Astrocyte (in vitro differentiated cells and primary cell): ENCODE measurements around the gene PXDC1. TPM values are rescaled to one million over a fixed set of nuclear protein-coding genes. Genes with fewer than 3 reads are reported as not detected.

Experiments
- DNase-seq: peaks from one replicate; pipeline ENCODE4 v3.0.0-alpha.2; 2010; ENCODE audit warnings: low read depth
- FAIRE-seq: peaks from 2 replicates; lab custom pipeline; 2011; peaks lifted over from hg19 to GRCh38; lab: Jason Lieb, UNC
- H2AFZ ChIP-seq: 2 replicates; pipeline ENCODE4 v1.6.0; 2012; ENCODE audit warnings: low read depth, low read length, inconsistent platforms
- H3K27ac ChIP-seq: 2 replicates; pipeline ENCODE4 v1.5.1; 2011; ENCODE audit warnings: low read depth, low read length, inconsistent platforms
- H3K27me3 ChIP-seq: 2 replicates; pipeline ENCODE4 v1.6.0; 2011; ENCODE audit warnings: low read length, inconsistent platforms; ENCODE audit not compliant: insufficient read depth
- H3K36me3 ChIP-seq: 2 replicates; pipeline ENCODE4 v1.5.1; 2011; ENCODE audit warnings: low read length, inconsistent platforms; ENCODE audit not compliant: insufficient read depth
- H3K4me1 ChIP-seq: 2 replicates; pipeline ENCODE4 v1.5.1; 2011; ENCODE audit warnings: low read length, inconsistent platforms; ENCODE audit not compliant: insufficient read depth
- H3K4me2 ChIP-seq: 2 replicates; pipeline ENCODE4 v1.6.0; 2012; ENCODE audit warnings: low read length, inconsistent platforms
- H3K4me3 ChIP-seq: 2 replicates; pipeline ENCODE4 v1.5.1; 2011; ENCODE audit warnings: low read depth, mild to moderate bottlenecking, low read length, inconsistent platforms; ENCODE audit not compliant: insufficient read depth
- H3K79me2 ChIP-seq: 2 replicates; pipeline ENCODE4 v1.6.0; 2012; ENCODE audit warnings: mild to moderate bottlenecking, low read length, inconsistent platforms; ENCODE audit not compliant: insufficient read depth
- H3K9ac ChIP-seq: 2 replicates; pipeline ENCODE4 v1.6.0; 2012; ENCODE audit warnings: mild to moderate bottlenecking, low read length, inconsistent platforms
- H3K9me3 ChIP-seq: 2 replicates; pipeline ENCODE4 v1.5.1; 2012; ENCODE audit warnings: low read depth, mild to moderate bottlenecking, low read length, inconsistent platforms; ENCODE audit not compliant: insufficient read depth
- H4K20me1 ChIP-seq: 2 replicates; pipeline ENCODE4 v1.6.0; 2012; ENCODE audit warnings: low read length, inconsistent platforms; ENCODE audit not compliant: insufficient read depth
- H3K27ac Mint-ChIP-seq: one replicate; pipeline ENCODE4 v1.8.0; 2021; ENCODE audit warnings: mild to moderate bottlenecking, mixed read lengths; ENCODE audit not compliant: unreplicated experiment
- H3K27me3 Mint-ChIP-seq: one replicate; pipeline ENCODE4 v1.8.0; 2021; ENCODE audit warnings: low read depth, mixed read lengths; ENCODE audit not compliant: unreplicated experiment
- H3K36me3 Mint-ChIP-seq: one replicate; pipeline ENCODE4 v1.8.0; 2021; ENCODE audit warnings: low read depth, mixed read lengths; ENCODE audit not compliant: unreplicated experiment
- H3K4me1 Mint-ChIP-seq: one replicate; pipeline ENCODE4 v1.8.0; 2021; ENCODE audit warnings: low read depth, mixed read lengths; ENCODE audit not compliant: unreplicated experiment
- H3K4me3 Mint-ChIP-seq: one replicate; pipeline ENCODE4 v1.8.0; 2021; ENCODE audit warnings: mild to moderate bottlenecking, moderate library complexity, mixed read lengths; ENCODE audit not compliant: unreplicated experiment
- H3K9me3 Mint-ChIP-seq: one replicate; pipeline ENCODE4 v1.8.0; 2021; ENCODE audit warnings: mild to moderate bottlenecking, mixed read lengths; ENCODE audit not compliant: unreplicated experiment
- EZH2 ChIP-seq: IDR thresholded peaks from 2 replicates; pipeline ENCODE4 v1.6.1; 2012; ENCODE audit warnings: mild to moderate bottlenecking, low read length, inconsistent platforms; ENCODE audit not compliant: insufficient read depth
- total RNA-seq: library from RNA; stranded (reverse); gene quantifications from 2 replicates; pipeline ENCODE4 v1.2.1, GENCODE V29; 2021
- TF ChIP-seq, protein P1 (sequence below): IDR thresholded peaks from 2 replicates; pipeline ENCODE4 v1.5.1; 2011; ENCODE audit warnings: low read depth, mild to moderate bottlenecking, inconsistent platforms, low read length, moderate library complexity; ENCODE audit not compliant: insufficient read depth

PXDC1 gene
- total RNA-seq, 1 donor from 2014 or later, result 58.2 TPM

DNA sequence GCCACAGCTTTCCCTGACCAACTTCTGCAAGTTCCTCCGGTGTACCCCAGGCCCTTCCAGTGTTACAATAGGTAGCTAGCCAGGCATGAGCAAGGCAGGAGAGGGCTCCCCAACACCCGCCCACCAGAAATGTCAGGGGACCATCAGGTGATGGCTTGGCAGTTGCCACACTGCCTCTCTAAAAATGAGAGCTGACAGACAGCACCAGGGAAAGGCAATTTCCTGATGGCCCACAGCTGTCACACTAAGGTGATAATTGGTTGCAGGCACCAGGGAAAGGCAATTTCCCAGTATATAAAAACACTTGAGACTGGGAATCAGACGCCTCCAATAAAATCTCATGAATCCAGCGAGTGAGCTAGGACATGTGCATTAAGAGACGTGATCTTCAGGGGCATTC is 49.9 kb downstream of the PXDC1 start:
- peaks cover 5% of the 10 kb centered on the region for H3K27me3 Mint-ChIP-seq
- H3K9me3 Mint-ChIP-seq, result peaks cover 2% of the 10 kb centered on the region
- no peaks in the 10 kb centered on the region for H3K36me3 ChIP-seq
- peaks cover 26% of the 10 kb centered on the region for H3K4me1 ChIP-seq
- H3K27ac Mint-ChIP-seq, result no peak overlapping the region
- no peak for FAIRE-seq
- no peaks in the 10 kb centered on the region for H3K79me2 ChIP-seq
- H4K20me1 ChIP-seq, result no peaks in the 10 kb centered on the region
- no peak for DNase-seq
- H3K4me1 Mint-ChIP-seq, result peaks cover 20% of the 10 kb centered on the region
- TF ChIP-seq, protein P1, sequence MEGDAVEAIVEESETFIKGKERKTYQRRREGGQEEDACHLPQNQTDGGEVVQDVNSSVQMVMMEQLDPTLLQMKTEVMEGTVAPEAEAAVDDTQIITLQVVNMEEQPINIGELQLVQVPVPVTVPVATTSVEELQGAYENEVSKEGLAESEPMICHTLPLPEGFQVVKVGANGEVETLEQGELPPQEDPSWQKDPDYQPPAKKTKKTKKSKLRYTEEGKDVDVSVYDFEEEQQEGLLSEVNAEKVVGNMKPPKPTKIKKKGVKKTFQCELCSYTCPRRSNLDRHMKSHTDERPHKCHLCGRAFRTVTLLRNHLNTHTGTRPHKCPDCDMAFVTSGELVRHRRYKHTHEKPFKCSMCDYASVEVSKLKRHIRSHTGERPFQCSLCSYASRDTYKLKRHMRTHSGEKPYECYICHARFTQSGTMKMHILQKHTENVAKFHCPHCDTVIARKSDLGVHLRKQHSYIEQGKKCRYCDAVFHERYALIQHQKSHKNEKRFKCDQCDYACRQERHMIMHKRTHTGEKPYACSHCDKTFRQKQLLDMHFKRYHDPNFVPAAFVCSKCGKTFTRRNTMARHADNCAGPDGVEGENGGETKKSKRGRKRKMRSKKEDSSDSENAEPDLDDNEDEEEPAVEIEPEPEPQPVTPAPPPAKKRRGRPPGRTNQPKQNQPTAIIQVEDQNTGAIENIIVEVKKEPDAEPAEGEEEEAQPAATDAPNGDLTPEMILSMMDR, result no peak
- peaks cover 9% of the 10 kb centered on the region for H3K9me3 ChIP-seq
- H3K27ac ChIP-seq, result no peak overlapping the region
- no peaks in the 10 kb centered on the region for H3K27me3 ChIP-seq
- no peak overlapping the region for H3K4me3 Mint-ChIP-seq
- H3K36me3 Mint-ChIP-seq, result peaks cover 4% of the 10 kb centered on the region
- H3K4me3 ChIP-seq, result no peak overlapping the region
- no peak overlapping the region for H3K9ac ChIP-seq
- H3K4me2 ChIP-seq, result no peak overlapping the region
- H2AFZ ChIP-seq, result no peak overlapping the region

DNA sequence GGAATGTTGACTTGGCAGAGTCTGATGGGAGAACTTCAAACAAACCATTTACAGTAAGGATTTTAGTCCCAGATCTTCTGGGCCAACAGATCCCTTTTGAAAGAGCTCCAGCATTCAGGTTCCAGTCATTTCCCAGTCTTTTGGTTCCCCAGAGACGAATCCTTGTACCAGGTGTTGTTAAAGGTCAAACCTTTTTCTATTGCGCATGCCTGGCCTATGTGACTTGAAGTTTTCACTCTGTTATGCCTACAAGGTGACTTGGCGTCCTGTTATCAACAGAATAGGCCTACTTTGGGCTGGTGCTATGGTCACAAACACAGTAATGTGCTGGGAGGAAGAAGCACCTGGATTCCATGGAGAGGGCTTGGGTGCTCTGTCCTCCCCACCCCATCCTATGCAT is 52.3 kb downstream of the PXDC1 start:
- no peak overlapping the region for H3K4me3 ChIP-seq
- Mint-ChIP-seq H3K4me1 (peaks cover 24% of the 10 kb centered on the region), H3K27ac (no peak overlapping the region), H3K9me3 (peaks cover 2% of the 10 kb centered on the region), H3K4me3 (no peak overlapping the region), H3K27me3 (peaks cover 5% of the 10 kb centered on the region), H3K36me3 (peaks cover 4% of the 10 kb centered on the region)
- no peak overlapping the region for H3K27ac ChIP-seq
- no peak for DNase-seq
- H4K20me1 ChIP-seq, result no peaks in the 10 kb centered on the region
- FAIRE-seq, result no peak
- H3K36me3 ChIP-seq, result no peaks in the 10 kb centered on the region
- no peak overlapping the region for H3K4me2 ChIP-seq
- H3K9me3 ChIP-seq, result peaks cover 9% of the 10 kb centered on the region
- no peak overlapping the region for H3K9ac ChIP-seq
- H3K27me3 ChIP-seq, result no peaks in the 10 kb centered on the region
- H3K4me1 ChIP-seq, result peaks cover 27% of the 10 kb centered on the region
- TF ChIP-seq, protein P1, result no peak
- TF ChIP-seq EZH2, result no peak
- H3K79me2 ChIP-seq, result no peaks in the 10 kb centered on the region
- no peak overlapping the region for H2AFZ ChIP-seq

DNA sequence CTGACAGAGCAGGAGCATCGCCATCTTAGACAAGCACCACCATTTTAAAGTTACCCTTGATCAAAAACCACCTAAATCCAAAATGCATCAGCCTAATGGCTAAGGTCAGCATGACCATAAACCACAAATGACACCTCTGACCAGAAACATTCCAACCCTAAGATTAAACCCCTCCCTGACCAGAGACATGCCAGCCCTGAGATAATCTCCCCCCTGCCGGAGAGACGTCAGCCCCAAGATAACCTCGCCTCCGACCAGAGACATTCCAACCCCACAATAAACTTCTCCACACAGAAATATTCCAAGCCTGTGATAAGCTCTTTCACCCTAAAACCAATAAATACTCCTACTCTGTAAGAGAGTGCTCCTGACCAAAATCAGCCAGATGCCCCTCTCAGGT is 53.5 kb downstream of the PXDC1 start:
- Mint-ChIP-seq H3K27ac (peak overlapping the region; percentile 82), H3K9me3 (peaks cover 2% of the 10 kb centered on the region), H3K36me3 (no peaks in the 10 kb centered on the region), H3K4me3 (no peak overlapping the region), H3K4me1 (peaks cover 28% of the 10 kb centered on the region), H3K27me3 (peaks cover 5% of the 10 kb centered on the region)
- H3K9ac ChIP-seq, result peak overlapping the region; percentile 20
- DNase-seq, result peak; percentile 82
- FAIRE-seq, result no peak
- peak overlapping the region; percentile 42 for H3K4me2 ChIP-seq
- no peaks in the 10 kb centered on the region for H3K27me3 ChIP-seq
- no peak overlapping the region for H2AFZ ChIP-seq
- TF ChIP-seq, protein P1, result no peak
- TF ChIP-seq EZH2, result no peak
- H3K36me3 ChIP-seq, result no peaks in the 10 kb centered on the region
- H4K20me1 ChIP-seq, result no peaks in the 10 kb centered on the region
- peaks cover 9% of the 10 kb centered on the region for H3K9me3 ChIP-seq
- H3K4me1 ChIP-seq, result peaks cover 27% of the 10 kb centered on the region
- peak overlapping the region; percentile 75 for H3K27ac ChIP-seq
- no peak overlapping the region for H3K4me3 ChIP-seq
- H3K79me2 ChIP-seq, result no peaks in the 10 kb centered on the region
